ENCODE data around the gene TIAM1.

The TIAM1 gene

GRCh38 chr21:31195334-31196015 lies 148.6 kb downstream of the TIAM1 start:
- no peaks in the 10 kb centered on the region for H3K9me3 ChIP-seq (ENCODE audit: insufficient read depth, low read length)
- no peak overlapping the region for H3K9ac ChIP-seq (ENCODE audit: low read length)
- H4K20me1 ChIP-seq (ENCODE audit: low read depth, low read length): no peaks in the 10 kb centered on the region
- no peaks in the 10 kb centered on the region for H3K27me3 ChIP-seq (ENCODE audit: low read length)
- no peaks in the 10 kb centered on the region for H3F3A ChIP-seq (ENCODE audit: insufficient read depth)
- no peak overlapping the region for H3K4me3 ChIP-seq (ENCODE audit: insufficient read depth, low read length, poor library complexity, severe bottlenecking)
- H3K27ac ChIP-seq (ENCODE audit: low read depth, low read length): no peak overlapping the region
- no peaks in the 10 kb centered on the region for H3K36me3 ChIP-seq (ENCODE audit: low read length)
- TF ChIP-seq, protein P1, sequence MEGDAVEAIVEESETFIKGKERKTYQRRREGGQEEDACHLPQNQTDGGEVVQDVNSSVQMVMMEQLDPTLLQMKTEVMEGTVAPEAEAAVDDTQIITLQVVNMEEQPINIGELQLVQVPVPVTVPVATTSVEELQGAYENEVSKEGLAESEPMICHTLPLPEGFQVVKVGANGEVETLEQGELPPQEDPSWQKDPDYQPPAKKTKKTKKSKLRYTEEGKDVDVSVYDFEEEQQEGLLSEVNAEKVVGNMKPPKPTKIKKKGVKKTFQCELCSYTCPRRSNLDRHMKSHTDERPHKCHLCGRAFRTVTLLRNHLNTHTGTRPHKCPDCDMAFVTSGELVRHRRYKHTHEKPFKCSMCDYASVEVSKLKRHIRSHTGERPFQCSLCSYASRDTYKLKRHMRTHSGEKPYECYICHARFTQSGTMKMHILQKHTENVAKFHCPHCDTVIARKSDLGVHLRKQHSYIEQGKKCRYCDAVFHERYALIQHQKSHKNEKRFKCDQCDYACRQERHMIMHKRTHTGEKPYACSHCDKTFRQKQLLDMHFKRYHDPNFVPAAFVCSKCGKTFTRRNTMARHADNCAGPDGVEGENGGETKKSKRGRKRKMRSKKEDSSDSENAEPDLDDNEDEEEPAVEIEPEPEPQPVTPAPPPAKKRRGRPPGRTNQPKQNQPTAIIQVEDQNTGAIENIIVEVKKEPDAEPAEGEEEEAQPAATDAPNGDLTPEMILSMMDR (IDR thresholded peaks at IDR 0.05; ENCODE audit: insufficient read depth, low read length, poor library complexity, severe bottlenecking): no peak
- no peak for TF ChIP-seq EZH2phosphoT487 (conservative IDR thresholded peaks at IDR 0.05; ENCODE audit: low read length)
- H3K4me2 ChIP-seq (ENCODE audit: low read depth, low read length, poor library complexity, severe bottlenecking): no peak overlapping the region
- H3K79me2 ChIP-seq (ENCODE audit: insufficient read depth, low read length): no peaks in the 10 kb centered on the region
- no peak overlapping the region for H2AFZ ChIP-seq (ENCODE audit: low read depth, low read length, severe bottlenecking)
- H3K9me2 ChIP-seq (replicated peaks; ENCODE audit: insufficient read depth, low read length): no peaks in the 10 kb centered on the region

DNA sequence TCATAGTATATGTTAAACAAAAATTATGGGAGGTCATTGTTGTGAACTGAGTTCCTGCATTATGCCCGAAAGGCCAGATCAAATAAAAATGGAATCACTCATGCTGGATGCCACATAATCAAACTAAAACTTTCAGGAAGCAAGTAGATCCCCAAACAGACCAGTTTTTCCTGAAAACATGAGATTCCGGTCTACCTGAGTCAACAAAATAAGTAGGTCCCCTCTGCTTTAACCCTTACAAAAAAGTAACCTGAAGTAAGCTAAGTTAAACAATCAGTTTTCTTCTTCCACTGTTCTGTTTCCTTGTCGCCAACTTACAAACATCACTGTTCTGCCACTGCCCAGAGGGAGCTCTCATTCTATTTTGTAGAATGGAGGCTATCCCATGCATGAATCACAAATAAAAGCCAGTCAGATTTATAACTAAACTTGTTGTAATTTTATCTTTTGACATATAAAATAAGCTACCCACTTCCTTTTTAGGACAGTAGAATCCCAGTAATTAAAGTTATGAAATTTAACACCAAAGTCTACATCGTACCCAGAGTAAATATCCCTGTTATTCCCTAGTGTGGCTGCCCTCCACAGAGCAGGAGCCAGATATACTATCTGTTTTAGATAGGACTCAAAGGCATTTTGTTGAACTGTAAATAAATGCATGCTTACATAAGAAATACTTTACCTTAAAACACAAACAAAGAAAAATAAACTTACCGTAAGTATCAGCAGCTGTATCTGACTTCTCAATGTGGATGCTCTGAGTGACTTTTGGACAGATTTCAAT lies 149.4 kb downstream of the TIAM1 start:
- no peak overlapping the region for H2AFZ ChIP-seq (ENCODE audit: low read depth, low read length, severe bottlenecking)
- no peak overlapping the region for H3K27ac ChIP-seq (ENCODE audit: low read depth, low read length)
- no peaks in the 10 kb centered on the region for H3K9me2 ChIP-seq (replicated peaks; ENCODE audit: insufficient read depth, low read length)
- H3K79me2 ChIP-seq (ENCODE audit: insufficient read depth, low read length): no peaks in the 10 kb centered on the region
- H3K27me3 ChIP-seq (ENCODE audit: low read length): no peaks in the 10 kb centered on the region
- H3K9me3 ChIP-seq (ENCODE audit: insufficient read depth, low read length): no peaks in the 10 kb centered on the region
- no peak for TF ChIP-seq EZH2phosphoT487 (conservative IDR thresholded peaks at IDR 0.05; ENCODE audit: low read length)
- TF ChIP-seq, protein P1 (IDR thresholded peaks at IDR 0.05; ENCODE audit: insufficient read depth, low read length, poor library complexity, severe bottlenecking): no peak
- no peaks in the 10 kb centered on the region for H3F3A ChIP-seq (ENCODE audit: insufficient read depth)
- H3K4me2 ChIP-seq (ENCODE audit: low read depth, low read length, poor library complexity, severe bottlenecking): no peak overlapping the region
- no peaks in the 10 kb centered on the region for H3K36me3 ChIP-seq (ENCODE audit: low read length)
- H3K4me3 ChIP-seq (ENCODE audit: insufficient read depth, low read length, poor library complexity, severe bottlenecking): no peak overlapping the region
- no peak overlapping the region for H3K9ac ChIP-seq (ENCODE audit: low read length)
- H4K20me1 ChIP-seq (ENCODE audit: low read depth, low read length): no peaks in the 10 kb centered on the region

- Histone ChIP-seq H4K20me1 (ENCODE audit: low read depth, low read length) (no peaks in the 10 kb centered on the region), H3K9me2 (replicated peaks; ENCODE audit: insufficient read depth, low read length) (no peaks in the 10 kb centered on the region), H3K4me3 (ENCODE audit: insufficient read depth, low read length, poor library complexity, severe bottlenecking) (no peak overlapping the region), H3K79me2 (ENCODE audit: insufficient read depth, low read length) (no peaks in the 10 kb centered on the region), H3K4me2 (ENCODE audit: low read depth, low read length, poor library complexity, severe bottlenecking) (no peak overlapping the region), H3K36me3 (ENCODE audit: low read length) (no peaks in the 10 kb centered on the region), H3K9ac (ENCODE audit: low read length) (no peak overlapping the region), H3K27me3 (ENCODE audit: low read length) (no peaks in the 10 kb centered on the region), H3K27ac (ENCODE audit: low read depth, low read length) (no peak overlapping the region), H3K9me3 (ENCODE audit: insufficient read depth, low read length) (no peaks in the 10 kb centered on the region), H3F3A (ENCODE audit: insufficient read depth) (no peaks in the 10 kb centered on the region), H2AFZ (ENCODE audit: low read depth, low read length, severe bottlenecking) (no peak overlapping the region)
- TF ChIP-seq, protein P1 (IDR thresholded peaks at IDR 0.05; ENCODE audit: insufficient read depth, low read length, poor library complexity, severe bottlenecking): no peak
- no peak for TF ChIP-seq EZH2phosphoT487 (conservative IDR thresholded peaks at IDR 0.05; ENCODE audit: low read length)
Measured at GRCh38 chr21:31193761-31194160, 150.3 kb downstream of the TIAM1 start.

Measured in SU-DHL-6 (cell line).